HG03039 (cell line): ENCODE measurements around the gene NR6A1.
A peak's percentile ranks its signal among the peaks of the same experiment; 100 is the strongest.

Experiments
- ATAC-seq: cut with Tn5 transposase; IDR thresholded peaks from one replicate; pipeline ENCODE4 v1.9.1; 2021; ENCODE audit warnings: mild to moderate bottlenecking, moderate library complexity; ENCODE audit not compliant: unreplicated experiment

The NR6A1 gene

GRCh38 chr9:124497441-124497840, 273.7 kb downstream of the NR6A1 start:
- no peak for ATAC-seq

DNA sequence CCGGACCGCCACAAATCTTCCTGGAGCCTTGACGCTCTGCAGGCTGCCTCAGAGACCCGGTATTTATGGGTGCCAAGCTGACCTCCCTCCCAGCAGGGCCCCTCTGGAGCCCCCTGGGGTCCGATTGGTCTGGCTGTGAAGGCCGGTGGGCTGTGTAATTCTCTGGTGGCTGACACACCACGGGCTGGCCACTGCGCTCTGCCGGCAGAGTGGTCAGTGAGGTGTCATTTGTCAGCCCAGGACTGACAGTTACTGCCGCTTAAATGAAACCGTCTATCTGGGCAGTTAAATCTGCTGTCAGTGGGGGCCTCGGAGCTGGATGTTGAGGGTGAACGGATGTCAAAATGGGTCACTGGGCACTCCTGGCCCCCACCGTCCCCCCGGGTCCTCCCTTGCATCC, 274.6 kb downstream of the NR6A1 start:
- no peak for ATAC-seq

DNA sequence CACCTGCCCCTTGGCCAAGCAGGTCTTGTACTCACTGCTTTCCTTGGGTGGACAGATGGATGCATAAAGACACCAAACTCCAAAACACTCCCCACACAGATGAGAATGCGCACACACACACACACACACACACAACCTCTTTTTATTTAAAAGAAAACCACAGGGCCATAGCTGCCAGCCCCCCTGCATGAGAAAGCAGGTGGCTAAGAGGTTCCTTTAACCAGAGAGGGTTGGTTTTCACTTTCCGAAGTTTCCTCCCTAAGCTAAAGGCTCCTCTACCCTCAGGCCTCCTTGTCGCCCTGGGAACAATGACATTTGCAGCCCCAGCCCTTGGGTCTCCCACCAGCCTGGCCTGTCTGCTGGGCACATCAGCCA, 275.0 kb downstream of the NR6A1 start:
- ATAC-seq, result no peak

- no peak for ATAC-seq
Observed at GRCh38 chr9:124495126-124496074, 275.7 kb downstream of the NR6A1 start.

DNA sequence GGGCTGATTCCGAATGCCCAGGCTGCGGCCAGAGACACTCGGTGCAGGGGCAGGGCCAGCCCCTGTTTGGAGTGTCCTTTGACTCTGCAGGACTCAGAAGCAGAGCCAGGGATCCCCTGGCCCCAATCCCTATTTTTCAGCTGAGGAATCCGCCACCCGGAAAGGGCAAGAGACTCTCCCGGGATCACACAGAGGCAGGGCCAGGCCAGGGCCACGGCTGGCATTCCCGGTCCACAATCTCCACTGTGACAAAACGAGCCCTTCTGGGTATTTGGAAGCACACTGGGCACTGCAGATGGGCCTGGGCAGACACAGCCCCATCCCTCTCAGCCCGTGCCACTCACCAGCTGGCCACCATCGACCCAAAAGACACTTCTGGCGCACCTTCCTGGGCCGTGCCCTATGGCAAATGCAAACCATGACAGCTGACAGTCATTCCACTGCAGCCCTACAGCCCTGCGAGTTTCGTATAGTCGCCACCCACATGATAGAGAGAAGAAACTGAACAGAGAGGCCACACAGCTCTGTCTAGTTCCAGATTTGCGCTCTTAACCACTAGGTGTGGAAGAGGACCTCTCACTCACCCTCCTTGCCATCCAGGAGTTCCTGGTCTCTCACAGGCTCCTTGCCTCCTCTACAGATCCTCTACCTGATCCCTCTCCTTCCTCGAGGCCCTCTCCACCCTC, 277.2 kb downstream of the NR6A1 start:
- ATAC-seq, result peak; percentile 52

GRCh38 chr9:124493218-124493617, 277.9 kb downstream of the NR6A1 start:
- no peak for ATAC-seq

- ATAC-seq, result no peak
Observed at GRCh38 chr9:124492818-124493217, 278.3 kb downstream of the NR6A1 start.

DNA sequence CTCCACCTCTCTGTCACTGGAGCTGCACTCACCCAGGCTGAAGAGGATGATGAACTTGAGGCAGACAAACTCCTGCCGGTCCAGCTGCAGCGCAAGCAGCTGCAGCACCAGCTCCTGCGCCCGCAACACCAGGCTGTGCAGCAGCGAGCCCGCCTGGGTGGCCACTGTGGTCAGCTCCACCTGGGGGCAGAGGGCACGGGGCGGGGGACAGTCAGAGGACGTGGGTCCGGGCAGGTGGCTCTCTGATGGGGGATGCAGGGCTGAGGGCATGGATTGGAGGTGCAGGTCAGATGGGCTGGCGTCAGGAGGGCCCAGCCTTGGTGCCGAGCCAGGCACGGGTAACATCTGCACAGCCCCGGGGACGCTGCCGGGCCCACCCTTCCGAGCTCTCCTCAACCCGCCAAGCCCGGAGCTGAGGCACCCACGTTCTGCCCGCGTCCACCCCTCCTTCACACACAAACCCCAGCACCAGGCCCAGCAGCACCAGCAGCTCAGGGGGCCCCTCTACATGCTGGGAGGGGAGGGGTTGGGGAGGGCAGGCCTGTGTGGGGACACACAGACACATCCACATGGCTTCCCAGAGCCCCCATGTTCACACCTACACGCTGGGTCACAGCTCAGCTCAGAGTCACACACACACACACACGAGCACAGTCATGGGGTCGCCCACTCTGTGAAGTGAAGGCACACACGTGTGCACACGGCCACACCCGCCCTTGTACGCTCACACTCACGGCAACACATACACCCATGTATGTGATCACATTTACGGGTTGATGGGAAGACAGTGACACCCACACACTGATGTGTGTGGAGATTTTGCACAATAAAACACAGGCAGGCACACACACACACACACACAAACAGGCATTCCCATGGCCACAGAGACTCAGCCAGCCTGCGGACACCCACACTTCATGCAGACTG, 279.8 kb downstream of the NR6A1 start:
- no peak for ATAC-seq

DNA sequence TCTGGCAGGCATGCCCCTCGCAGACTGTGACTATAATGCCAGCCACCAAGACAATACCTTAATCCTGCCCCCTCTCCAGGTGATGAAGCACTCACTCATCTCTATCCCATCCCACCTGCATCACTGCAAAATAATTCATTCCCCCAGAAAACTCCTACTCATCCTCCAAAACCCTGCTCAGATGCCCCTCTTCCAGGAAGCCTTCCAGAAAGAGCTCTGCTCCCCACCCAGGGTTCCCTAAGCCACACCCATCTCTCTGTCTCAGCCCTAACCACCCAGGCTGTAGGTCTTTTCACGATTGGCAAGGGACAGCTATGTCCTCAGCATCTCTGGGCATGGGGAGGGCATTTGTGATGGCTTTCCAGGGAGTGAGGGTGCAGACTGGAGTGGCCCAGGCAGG, 281.1 kb downstream of the NR6A1 start:
- no peak for ATAC-seq

DNA sequence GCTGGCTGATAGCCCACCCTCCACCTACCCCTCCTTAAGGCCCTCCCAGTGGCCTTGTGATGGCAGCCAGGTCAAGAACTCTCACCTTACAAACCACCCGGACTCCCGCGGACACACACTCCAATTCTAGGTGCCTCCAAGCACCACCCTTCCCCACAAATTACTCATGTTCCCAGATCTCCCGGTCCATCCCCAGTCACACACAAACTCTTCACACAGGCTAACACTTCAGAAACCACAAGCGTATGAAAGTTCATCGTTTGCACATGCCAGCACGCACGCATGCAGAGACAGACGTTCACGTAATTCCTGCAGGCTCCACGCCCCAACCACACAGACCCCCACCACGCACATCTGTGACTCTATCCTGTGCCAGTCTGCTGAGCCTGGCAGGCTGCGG, 281.9 kb downstream of the NR6A1 start:
- ATAC-seq, result no peak

DNA sequence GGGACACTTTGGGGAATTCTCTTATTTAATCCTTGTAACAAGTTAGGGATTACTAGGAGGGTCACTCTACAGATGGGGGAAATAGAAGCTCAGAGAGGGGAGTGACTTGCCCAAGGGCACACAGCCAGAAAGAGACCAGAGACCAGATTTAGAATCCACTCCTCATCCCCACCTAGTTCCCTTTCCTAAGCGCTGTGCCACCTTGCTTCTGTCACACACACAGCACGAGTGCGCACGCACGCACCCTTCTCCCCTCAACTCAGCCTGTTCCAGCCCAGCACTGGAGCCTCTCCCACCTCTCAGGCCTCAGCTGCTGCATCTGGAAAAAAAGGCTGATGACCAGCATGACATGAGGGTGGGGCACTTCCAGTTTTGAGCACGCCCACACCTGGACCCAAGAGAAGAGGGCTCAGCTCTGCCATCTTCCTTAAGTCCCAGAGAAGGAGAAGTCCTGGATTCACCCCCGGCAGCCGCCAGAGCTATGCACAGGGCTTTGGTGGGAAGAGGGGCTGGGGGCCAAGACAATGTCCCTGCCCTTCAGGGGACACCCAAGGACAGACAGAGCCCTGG, 282.4 kb downstream of the NR6A1 start:
- ATAC-seq, result no peak

DNA sequence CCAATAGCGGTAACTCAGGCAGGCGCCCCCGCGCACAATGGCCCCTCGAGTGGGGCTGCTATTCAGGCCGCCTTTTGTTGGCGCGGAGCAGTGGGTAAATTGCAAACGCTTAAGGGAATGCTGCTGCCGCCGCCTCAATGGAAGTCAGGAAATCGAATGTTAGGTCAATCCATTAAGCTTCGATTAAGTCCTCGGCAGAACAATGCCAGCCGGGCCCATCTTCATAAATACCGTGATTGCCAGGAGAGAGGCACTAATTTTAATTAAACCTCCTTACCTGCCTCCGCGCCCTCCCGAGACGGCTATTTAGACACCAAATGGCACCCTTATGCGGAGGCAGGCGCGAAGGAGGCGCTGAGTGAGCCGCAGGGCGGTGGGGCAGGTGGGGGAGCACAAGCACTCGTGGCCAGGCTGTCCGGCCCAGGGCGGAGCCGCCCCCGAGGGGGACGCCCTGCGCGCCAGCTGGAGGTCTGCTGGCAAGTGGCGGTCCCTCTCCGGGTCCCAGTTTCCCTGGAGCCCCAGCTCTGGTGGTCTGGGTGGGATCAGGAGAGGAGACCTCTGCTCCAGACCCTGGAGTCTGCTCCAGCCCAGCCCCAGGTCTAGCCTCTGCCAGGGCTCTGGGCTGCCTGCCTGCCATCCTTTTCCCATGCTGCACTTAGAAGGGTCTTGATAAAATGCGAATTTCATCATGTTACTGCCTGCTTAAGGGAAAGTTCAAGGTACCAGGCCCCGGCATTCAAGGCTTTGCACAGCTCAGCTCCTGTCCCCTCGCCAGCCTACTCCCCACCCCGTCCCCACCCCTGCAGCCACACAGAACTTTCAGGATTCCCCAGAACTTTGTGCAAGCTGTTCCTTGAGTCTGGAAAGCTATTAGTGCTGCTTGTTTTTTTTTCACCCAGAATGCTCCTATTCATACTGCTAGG, 283.6 kb downstream of the NR6A1 start:
- no peak for ATAC-seq

DNA sequence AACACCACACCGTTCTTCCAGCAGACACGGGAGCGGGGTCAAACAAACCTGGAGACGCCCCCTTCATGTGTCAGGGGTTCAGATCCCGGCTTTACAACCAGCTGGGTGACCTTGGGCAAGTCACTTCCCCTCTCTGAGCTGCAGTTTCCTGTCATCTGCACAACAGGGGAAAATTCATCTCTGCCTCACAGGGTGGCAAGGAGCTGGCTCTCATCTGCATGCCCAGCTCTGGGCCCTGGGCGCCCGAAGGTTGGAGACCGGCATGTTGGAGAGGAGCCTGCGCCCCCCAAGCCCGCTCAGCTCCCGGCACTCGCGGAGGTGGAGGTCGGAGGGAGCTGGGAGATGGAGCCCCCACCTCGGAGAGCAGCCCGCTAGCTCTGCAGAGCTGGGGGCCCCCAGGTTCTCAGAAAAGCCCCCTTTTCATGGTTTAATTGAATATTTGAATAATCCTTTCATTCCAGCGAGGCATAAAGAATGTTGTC, 284.3 kb downstream of the NR6A1 start:
- ATAC-seq, result no peak

- ATAC-seq, result no peak
Observed at GRCh38 chr9:124485936-124486335, 285.2 kb downstream of the NR6A1 start.

DNA sequence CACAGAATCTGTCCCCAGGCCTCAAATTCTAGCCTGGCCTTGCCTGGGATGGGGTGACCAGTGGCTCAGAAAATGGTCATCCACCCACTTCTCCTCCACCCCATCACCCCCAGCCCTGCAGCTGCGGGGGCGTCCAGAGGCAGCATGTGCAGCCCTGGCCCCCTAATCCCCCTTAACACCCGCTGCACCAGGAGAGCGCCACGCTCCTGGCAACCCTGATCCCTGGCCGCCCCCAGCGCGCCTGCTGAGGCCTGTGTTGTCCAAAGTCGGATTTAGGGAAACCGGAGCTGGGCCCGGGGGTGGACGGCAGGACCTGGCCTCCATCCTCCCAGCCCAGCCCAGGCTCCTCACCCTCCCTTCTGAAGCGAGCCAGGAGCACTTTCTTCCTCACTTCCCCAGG, 285.9 kb downstream of the NR6A1 start:
- no peak for ATAC-seq

DNA sequence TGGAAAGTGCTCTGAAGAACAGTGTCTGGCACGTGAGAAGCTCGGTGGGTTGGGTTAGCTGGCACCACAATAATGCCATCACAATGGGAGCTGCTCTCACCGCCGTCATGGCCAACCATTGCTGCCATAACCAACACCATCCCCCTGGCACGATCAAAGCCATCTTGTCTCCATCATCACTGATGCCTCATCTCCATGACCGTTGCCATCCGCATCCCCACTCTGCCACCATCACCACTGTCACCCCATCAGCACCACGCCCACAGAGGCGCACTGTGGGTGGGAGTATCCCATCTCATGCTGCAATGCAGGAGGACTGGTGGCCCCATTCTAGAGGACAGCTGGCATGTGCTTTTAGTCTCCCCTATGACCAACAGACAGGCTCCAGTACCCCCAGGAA, 287.6 kb downstream of the NR6A1 start:
- no peak for ATAC-seq

GRCh38 chr9:124482431-124483031, 288.6 kb downstream of the NR6A1 start:
- no peak for ATAC-seq

DNA sequence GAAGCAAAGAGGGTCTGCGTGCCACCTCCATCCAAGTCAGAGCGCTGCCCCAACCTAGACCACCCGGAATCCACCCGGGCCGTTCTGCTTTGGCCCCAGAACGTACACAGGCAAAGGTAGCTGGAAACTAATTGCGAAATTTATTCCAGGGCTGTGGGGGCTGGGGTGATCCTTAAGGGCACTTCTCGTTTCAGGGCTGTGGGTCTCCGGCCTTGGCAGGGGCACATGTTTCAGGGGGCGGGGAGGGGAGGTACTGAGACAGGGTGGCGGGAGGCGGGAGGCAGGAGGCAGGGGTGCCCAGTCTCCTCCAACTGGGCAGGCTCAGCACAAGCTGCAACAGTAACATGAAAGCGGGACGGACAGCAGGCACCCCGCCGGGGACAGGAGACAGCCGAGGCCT, 290.0 kb downstream of the NR6A1 start:
- ATAC-seq, result no peak

GRCh38 chr9:124480621-124480981, 290.5 kb downstream of the NR6A1 start:
- no peak for ATAC-seq
